ENCODE data around the gene TSHZ1. TPM values are rescaled to one million over a fixed set of nuclear protein-coding genes. Genes with fewer than 3 reads are reported as not detected.

The TSHZ1 gene, protein sequence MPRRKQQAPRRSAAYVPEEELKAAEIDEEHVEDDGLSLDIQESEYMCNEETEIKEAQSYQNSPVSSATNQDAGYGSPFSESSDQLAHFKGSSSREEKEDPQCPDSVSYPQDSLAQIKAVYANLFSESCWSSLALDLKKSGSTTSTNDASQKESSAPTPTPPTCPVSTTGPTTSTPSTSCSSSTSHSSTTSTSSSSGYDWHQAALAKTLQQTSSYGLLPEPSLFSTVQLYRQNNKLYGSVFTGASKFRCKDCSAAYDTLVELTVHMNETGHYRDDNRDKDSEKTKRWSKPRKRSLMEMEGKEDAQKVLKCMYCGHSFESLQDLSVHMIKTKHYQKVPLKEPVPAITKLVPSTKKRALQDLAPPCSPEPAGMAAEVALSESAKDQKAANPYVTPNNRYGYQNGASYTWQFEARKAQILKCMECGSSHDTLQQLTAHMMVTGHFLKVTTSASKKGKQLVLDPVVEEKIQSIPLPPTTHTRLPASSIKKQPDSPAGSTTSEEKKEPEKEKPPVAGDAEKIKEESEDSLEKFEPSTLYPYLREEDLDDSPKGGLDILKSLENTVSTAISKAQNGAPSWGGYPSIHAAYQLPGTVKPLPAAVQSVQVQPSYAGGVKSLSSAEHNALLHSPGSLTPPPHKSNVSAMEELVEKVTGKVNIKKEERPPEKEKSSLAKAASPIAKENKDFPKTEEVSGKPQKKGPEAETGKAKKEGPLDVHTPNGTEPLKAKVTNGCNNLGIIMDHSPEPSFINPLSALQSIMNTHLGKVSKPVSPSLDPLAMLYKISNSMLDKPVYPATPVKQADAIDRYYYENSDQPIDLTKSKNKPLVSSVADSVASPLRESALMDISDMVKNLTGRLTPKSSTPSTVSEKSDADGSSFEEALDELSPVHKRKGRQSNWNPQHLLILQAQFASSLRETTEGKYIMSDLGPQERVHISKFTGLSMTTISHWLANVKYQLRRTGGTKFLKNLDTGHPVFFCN (N-terminal part only)
- 32.0 TPM for total RNA-seq

DNA sequence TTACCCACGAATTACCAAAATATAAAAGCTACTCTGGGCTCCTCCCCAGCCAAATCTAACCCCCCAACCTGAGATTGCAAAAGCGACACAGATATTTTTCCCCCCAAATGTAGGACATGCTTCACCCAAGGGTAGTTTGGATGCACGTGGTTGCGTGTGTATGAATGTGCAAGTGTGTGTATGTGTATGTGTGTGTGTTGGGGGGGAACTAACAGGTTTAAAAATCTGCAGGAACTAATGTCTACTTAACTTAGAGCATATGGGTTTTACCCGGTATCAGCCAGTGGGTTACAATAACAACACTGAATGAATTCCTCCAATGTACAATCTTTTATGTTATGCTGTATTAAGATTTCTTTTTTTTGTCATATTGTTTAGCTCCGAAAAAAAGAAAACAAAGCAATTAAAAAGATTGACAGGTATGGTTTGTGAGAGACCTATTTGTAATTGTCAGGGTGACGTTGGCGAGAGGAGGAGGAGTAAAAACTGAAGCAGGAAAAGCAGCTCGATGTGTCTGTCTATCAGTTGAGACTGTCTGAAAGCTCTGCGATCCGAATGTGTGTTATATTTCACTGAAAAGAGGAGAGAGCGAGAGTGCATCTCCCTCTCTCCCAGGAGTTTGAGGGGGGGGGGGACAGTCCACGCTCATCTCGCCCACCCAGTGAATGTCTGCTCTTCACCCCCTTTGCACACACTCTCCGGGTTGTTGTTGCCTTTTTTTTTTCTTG, at the start of gene TSHZ1:
TSHZ1 (plus strand) TSS at position 524 of the 728 bp plus-strand sequence. CDS start 1,080 bp downstream, outside the sequence.
- peak; percentile 78 for DNase-seq (ENCODE audit: low spot score)

DNA sequence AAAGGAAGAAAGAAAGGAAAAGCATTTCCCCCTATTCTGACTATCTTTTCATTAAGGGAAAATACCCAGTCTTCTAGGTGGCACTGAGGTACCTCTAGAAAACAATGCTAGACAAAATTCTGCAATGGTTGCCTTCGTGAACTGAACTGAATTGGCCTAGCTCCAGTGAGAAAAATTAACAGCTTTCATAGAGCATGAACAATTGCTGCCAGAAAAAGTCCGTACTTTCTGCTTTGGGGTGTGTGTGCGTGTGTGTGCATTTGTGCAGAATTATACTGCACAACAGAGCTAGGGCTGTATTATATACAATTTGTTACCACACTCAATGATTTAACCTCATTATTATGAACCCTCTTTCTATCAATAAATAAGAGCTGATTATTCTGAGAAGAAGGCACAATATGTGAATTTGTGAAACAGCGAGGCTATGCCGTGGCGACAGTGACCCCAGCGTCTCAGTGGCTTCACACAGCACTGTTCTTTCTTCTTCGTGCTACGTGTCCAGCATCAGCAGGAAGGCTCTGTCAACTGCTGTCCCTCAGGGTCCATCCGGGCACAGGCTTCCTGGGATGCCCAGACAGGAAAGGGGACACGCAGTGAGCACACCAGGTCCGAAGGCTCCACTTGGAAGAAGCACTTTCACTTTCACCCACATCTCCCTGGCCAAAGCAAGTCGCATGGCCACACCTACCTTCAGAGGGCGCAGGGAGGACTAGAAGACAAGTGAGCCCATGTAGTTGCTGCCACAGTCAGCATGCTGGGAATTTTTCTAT, 49.2 kb upstream of the TSHZ1 start:
- DNase-seq (ENCODE audit: low spot score): no peak

DNA sequence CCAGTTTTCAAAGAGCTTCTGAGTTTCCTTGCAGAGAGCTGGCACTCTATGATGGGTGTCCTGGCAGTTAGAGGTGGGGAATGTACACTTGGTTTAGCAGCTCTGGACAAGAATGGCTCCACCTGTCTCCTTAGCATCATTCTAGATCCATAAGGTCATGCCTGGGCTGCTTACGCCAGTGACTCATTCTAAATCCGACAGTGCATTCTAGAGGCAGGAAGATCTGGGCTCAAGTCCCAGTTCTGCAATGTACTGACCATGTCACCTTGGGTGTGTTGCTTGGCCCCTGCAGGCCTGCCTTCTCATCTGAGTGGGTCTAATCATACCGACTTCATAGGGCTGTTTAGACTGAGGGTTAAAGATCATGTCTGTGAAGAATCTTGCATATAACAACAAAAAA, 48.1 kb upstream of the TSHZ1 start:
- peak; percentile 27 for DNase-seq (ENCODE audit: low spot score)

DNA sequence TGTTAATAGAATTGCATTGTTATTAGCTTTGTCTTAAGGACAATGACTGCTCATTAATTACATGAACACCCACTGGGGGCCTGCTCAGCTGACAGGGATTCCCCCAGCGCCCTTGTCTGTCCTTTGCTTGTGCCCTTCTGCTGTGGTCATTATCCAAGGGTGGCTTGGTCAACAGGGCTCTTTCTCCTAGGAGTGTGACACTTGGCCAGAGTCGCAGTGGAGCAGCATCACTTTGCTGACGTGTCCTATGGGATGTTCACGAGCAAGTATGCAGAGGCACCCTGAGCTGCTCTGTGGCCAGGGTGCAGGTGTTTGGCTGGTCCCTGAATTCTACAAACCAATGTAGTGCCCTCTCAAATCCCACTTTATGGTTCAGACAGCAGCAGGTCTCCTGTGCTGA, 47.6 kb upstream of the TSHZ1 start:
- no peak for DNase-seq (ENCODE audit: low spot score)

- no peak for DNase-seq (ENCODE audit: low spot score)
These were observed 46.9 kb upstream of the TSHZ1 start for GRCh38 chr18:75163736-75164135.

GRCh38 chr18:75164479-75164878, 46.1 kb upstream of the TSHZ1 start:
- no peak for DNase-seq (ENCODE audit: low spot score)

GRCh38 chr18:75165926-75166325, 44.7 kb upstream of the TSHZ1 start:
- no peak for DNase-seq (ENCODE audit: low spot score)

GRCh38 chr18:75167137-75167536, 43.5 kb upstream of the TSHZ1 start:
- DNase-seq (ENCODE audit: low spot score): no peak

DNA sequence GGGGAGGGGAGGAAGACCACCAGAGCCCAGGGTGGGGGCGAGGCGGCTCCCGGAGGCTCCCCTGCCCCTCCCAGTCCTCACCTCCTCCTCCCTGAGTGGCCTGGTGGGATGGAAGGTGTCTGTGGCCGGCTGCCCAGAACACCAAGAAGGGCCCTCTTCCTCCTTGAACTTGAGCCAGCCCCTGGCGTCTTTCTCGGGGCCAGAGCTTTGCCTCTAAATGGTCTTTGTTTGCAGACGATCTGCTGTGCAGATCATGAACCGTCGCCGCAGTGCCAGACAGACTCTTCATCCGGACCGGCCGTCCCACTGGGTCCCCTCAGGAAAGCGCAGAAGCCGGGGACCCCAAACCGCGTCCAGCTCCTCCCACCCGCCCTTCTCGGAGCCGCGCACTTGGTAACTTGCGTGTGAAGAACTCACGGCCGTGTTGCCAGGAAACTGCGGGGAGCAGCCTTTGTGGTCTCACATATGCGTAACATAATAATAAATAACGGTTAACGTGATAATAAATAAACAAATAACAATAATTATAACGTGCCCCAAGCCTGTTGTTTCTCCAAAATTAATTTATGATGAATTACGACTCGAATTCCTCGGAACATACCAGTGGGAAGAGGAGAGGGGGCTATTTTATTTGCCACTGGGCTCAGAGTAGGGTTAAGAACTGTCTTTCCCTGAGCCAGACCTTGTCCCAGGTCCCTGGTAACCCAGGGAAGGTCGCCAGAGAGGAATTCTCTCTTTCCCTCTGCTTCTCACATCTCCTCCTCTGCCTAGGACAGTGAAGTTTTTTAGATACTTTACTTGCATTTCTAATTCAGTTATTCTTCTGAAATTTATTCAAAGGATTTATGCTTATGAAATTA, 42.6 kb upstream of the TSHZ1 start:
- peak; percentile 2 for DNase-seq (ENCODE audit: low spot score)

DNA sequence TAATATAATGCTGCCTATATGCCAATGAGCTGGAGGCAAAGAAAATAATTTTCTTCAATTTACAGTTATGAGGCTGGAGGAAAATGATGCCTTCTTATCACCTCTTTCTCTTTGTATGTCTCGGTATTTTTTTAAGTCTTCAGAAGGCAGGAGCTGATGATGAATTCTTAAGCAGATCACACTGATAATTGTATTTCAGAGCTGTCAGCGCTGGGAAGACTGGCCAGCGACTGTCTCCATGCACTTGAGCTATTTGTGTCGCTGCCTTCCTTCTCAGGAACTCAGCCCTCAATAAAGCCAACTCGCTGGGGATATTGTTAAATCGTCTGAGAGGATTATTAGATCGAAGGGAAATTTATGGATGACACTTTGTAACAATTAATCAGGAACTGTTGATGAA, 42.0 kb upstream of the TSHZ1 start:
- no peak for DNase-seq (ENCODE audit: low spot score)

GRCh38 chr18:75169411-75169810, 41.2 kb upstream of the TSHZ1 start:
- peak; percentile 8 for DNase-seq (ENCODE audit: low spot score)

- no peak for DNase-seq (ENCODE audit: low spot score)
These were observed 40.4 kb upstream of the TSHZ1 start for GRCh38 chr18:75170022-75170789.

- peak; percentile 9 for DNase-seq (ENCODE audit: low spot score)
These were observed 39.7 kb upstream of the TSHZ1 start for GRCh38 chr18:75170916-75171315.

DNA sequence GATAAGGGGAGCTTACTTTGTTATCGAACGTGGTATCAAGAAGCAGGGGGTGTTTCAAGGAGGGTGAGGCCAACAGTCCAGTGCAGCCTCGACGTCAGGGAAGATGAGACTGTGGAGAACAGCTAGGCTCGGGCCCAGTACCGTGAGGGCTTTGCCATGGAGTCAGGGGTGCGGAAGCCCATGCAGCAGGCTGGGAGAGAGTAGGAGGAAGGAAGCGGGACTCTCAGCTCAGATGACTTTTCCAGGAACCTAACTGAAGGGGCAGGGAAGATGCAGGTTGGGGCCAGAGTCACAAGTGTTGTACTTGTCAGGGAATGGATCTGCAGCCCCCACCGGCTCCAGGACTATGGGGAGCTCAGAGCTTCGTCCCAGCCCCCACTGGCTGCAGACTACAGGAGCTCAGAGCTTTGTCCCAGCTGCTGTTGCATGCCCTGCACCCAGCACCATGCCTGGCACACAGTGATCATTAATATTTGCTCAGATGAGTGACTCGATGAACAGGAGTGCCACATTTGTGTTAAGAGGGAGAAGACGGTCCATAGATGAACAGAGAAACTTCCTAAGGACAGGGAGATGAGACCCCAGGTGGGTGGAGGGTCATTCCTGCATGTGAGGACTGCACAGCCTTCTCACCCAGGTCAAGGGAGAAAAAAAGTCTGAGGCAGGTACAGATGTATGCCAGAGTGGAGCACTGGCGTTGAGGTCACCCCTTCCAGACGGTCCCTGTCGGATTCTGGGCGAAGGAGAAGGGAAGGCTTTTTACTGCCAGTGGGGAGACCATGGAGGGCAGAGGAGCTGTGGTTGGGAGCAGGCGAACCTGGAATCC, 38.1 kb upstream of the TSHZ1 start:
- no peak for DNase-seq (ENCODE audit: low spot score)

GRCh38 chr18:75173125-75173432, 37.5 kb upstream of the TSHZ1 start:
- DNase-seq (ENCODE audit: low spot score): no peak

DNA sequence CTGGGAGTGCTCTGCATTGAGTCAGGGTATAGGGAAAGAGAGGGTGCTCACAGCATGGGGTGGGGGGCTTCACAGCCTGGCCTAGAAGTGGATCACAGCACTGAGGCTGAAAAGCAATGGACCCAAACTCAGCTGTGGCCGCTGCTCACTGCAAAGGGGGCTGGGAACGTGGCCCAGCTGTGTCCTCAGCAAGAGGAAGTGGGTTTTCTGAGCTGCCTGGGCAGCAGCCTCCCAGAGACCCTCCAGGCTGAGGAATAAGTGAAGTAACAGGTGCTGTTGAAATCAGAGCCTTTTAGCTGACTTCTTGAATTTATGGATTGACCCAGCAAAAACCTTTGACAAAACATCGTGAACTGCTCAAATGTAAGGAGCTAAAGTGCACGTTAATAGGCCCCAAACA, 36.9 kb upstream of the TSHZ1 start:
- DNase-seq (ENCODE audit: low spot score): no peak

DNA sequence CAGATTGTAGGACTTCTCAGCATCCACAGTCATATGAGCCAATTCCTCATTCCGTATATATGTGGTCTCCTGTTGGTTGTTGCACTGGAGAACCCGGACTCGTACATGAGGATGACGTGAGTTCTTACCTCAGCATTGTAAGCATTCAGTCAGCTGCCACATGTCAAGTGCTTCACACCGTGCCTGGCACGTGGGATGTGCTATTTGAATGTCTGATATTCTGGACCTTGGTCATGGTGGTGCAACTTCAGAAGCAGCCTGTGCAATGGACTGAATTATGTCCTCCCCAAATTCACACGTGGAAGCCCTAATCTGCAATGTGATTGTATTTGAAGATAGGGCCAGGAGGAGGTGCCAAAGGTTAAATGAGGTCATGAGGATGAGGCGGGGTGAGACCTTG, 33.7 kb upstream of the TSHZ1 start:
- DNase-seq (ENCODE audit: low spot score): no peak

DNA sequence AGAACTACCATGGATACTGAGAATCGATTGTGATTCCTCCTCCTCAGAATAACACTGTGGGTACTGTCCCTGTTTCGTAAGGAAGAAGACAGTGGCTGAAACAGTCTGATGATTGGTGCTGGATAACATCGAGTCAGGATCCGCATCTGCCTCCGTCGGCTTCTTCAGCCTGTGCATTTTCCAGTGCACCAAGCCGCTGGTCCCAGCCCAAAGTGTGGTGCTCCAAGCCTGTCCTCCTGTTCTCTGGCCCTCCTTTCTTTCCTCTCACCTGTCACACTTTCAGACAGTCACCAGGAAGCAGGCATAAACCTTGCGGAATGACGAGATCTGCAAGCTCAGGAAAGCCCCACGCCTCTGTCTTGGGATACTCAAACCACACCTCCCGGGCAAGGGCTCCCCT, 32.2 kb upstream of the TSHZ1 start:
- DNase-seq (ENCODE audit: low spot score): no peak
